GM12878 (cell line): Measurements from ENCODE around the gene PARP4. TPM values are rescaled to one million over a fixed set of nuclear protein-coding genes. Genes with fewer than 3 reads are reported as not detected.

Source experiments
- ATAC-seq: fragments of 200-7000 bp; cut with Tn5 transposase; 3 replicates; pipeline ENCODE4 v1.9.1; 2020; ENCODE audit warnings: mild to moderate bottlenecking, moderate library complexity
- BruUV-seq: library from RNA; stranded (reverse); fragments of 400-500 nt; replicated peaks from 2 replicates; lab custom pipeline; 2021; lab: Mats Ljungman, UMichigan
- CTCF ChIA-PET: fragments of 300-600 bp; sonication (Branson Sonifier 250); formaldehyde crosslinking; extraction: SDS; loops from one replicate; lab custom pipeline; 2021; ENCODE audit warnings: inconsistent platforms; lab: Yijun Ruan, JAX
- POLR2A ChIA-PET: fragments of 350-600 bp; formaldehyde crosslinking; extraction: SDS; loops from one replicate; lab custom pipeline; 2021; ENCODE audit warnings: inconsistent platforms; lab: Charles Lee
- RAD21 ChIA-PET: fragments of 300-600 bp; sonication (Branson Sonifier 250); formaldehyde crosslinking; loops from one replicate; lab custom pipeline; 2023; ENCODE audit warnings: antibody characterized with exemption; ENCODE audit not compliant: unreplicated experiment; lab: Charles Lee
- SMC1A ChIA-PET: fragments of 300-600 bp; sonication (Branson Sonifier 250); formaldehyde crosslinking; loops from one replicate; lab custom pipeline; 2023; ENCODE audit not compliant: unreplicated experiment, uncharacterized antibody; lab: Charles Lee
- DNase-seq: peaks from one replicate; pipeline ENCODE4 v3.0.0-alpha.2; 2011; ENCODE audit warnings: low read depth, low spot score
- FAIRE-seq: peaks from 3 replicates; lab custom pipeline; 2011; peaks lifted over from hg19 to GRCh38; lab: Jason Lieb, UNC
- H2AFZ ChIP-seq: 2 replicates; pipeline ENCODE4 v1.6.0; 2011; ENCODE audit warnings: low read depth, low read length, control low read depth; ENCODE audit not compliant: control insufficient read depth
- H3K27ac ChIP-seq: 2 replicates; pipeline ENCODE4 v1.5.1; 2011; ENCODE audit warnings: control low read depth; ENCODE audit not compliant: control insufficient read depth, insufficient read depth
- H3K27me3 ChIP-seq, 2 experiments: replicated peaks in 1 of 2; 2 replicates each; pipeline versions ENCODE4 v1.6.0 to v1.6.1; 2011; ENCODE audit warnings: low read length in 1 of 2; ENCODE audit not compliant: control insufficient read depth in 2 of 2, insufficient read depth in 2 of 2
- H3K36me3 ChIP-seq, 2 experiments: 2 replicates each; pipeline ENCODE4 v1.5.1; 2011; ENCODE audit warnings: low read length in 1 of 2; ENCODE audit not compliant: control insufficient read depth in 2 of 2, insufficient read depth in 2 of 2
- H3K4me1 ChIP-seq: 2 replicates; pipeline ENCODE4 v1.6.1; 2011; ENCODE audit warnings: mild to moderate bottlenecking, low read length, moderate library complexity, mixed read lengths; ENCODE audit not compliant: control insufficient read depth, insufficient read depth
- H3K4me2 ChIP-seq: 2 replicates; pipeline ENCODE4 v1.6.0; 2011; ENCODE audit warnings: control low read depth; ENCODE audit not compliant: control insufficient read depth, insufficient read depth
- H3K4me3 ChIP-seq: fragments of 200-600 bp; sonication (generic); 2 replicates; pipeline ENCODE4 v1.5.1; 2016
- H3K79me2 ChIP-seq: 2 replicates; pipeline ENCODE4 v1.6.0; 2011; ENCODE audit warnings: low read length; ENCODE audit not compliant: control insufficient read depth, insufficient read depth
- H3K9ac ChIP-seq: 2 replicates; pipeline ENCODE4 v1.8.0; 2011; ENCODE audit warnings: low read length, control low read depth, mixed read lengths; ENCODE audit not compliant: control insufficient read depth, insufficient read depth
- H3K9me3 ChIP-seq: replicated peaks from 3 replicates; pipeline ENCODE4 v1.5.1; 2011; ENCODE audit warnings: mild to moderate bottlenecking, low read length; ENCODE audit not compliant: control insufficient read depth, insufficient read depth
- H4K20me1 ChIP-seq: 2 replicates; pipeline ENCODE4 v1.6.0; 2011; ENCODE audit not compliant: control insufficient read depth, insufficient read depth
- CBX3 ChIP-seq: fragments of 200-600 bp; sonication (generic); IDR thresholded peaks from 2 replicates; pipeline ENCODE4 v1.6.1; 2016; ENCODE audit warnings: low read depth, borderline replicate concordance
- EZH2 ChIP-seq: IDR thresholded peaks from 2 replicates; pipeline ENCODE4 v1.6.1; 2012; ENCODE audit warnings: low read depth, mild to moderate bottlenecking, control low read depth, inconsistent platforms, low read length, borderline replicate concordance; ENCODE audit not compliant: control insufficient read depth
- WGBS: methylation state at CpG from one replicate; pipeline ENCODE4 v1.1.6; 2016; ENCODE audit warnings: low lambda C conversion rate; ENCODE audit not compliant: insufficient replicate concordance, insufficient coverage; ENCODE audit errors: missing lambda C conversion rate; 5-methylcytosine and 5-hydroxymethylcytosine counted together
- in situ Hi-C: fragments of 300-500 bp; cut with MboI; formaldehyde crosslinking; loops from 9 replicates; pipeline ENCODE4 v1.14.3; 2018; ENCODE audit warnings: mixed read lengths
- intact Hi-C: fragments of 100-400 bp; cut with micrococcal nuclease; formaldehyde crosslinking; loops from one replicate; pipeline ENCODE4 v1.14.2; 2022; ENCODE audit not compliant: unreplicated experiment
- polyA plus RNA-seq, 11 experiments: library from polyadenylated mRNA; depleted of rRNA in 4 of 11; unstranded in 6 of 11; stranded (reverse) in 5 of 11; fragments of >200 nt; fragmentation: Nextera tagmentation in 4 of 11; fragmentation: Illumina TruSeq in 1 of 11; extraction: Ambion mirVana in 4 of 11; extraction: Trizol in 1 of 11; gene quantifications; 1 replicate in 1 of 11; 2 replicates in 10 of 11; pipeline versions ENCODE4 v1.2.1 to v1.2.3, GENCODE V29; 2011 to 2016; ENCODE audit warnings: inconsistent platforms in 2 of 11, missing spikeins in 2 of 11, low read depth in 1 of 11
- total RNA-seq, 4 experiments: library from RNA; depleted of rRNA in 3 of 4; stranded (reverse); fragments of >200 nt in 3 of 4; fragmentation: Illumina TruSeq in 1 of 4; extraction: Trizol in 1 of 4; gene quantifications; 2 replicates each; pipeline versions ENCODE4 v1.2.1 to v1.2.3, GENCODE V29; 2013 to 2021
- TF ChIP-seq, protein P1 (sequence below): IDR thresholded peaks from 2 replicates; pipeline ENCODE4 v1.6.1; 2012; ENCODE audit warnings: mild to moderate bottlenecking, low read depth, low read length

The PARP4 gene
- total and polyA plus RNA-seq, 10 of the 15 experiments (the other 5 are each of a cell fraction or from before 2014, with no cell fraction given), result 12.8 to 52.6 (median 46.1) TPM

DNA sequence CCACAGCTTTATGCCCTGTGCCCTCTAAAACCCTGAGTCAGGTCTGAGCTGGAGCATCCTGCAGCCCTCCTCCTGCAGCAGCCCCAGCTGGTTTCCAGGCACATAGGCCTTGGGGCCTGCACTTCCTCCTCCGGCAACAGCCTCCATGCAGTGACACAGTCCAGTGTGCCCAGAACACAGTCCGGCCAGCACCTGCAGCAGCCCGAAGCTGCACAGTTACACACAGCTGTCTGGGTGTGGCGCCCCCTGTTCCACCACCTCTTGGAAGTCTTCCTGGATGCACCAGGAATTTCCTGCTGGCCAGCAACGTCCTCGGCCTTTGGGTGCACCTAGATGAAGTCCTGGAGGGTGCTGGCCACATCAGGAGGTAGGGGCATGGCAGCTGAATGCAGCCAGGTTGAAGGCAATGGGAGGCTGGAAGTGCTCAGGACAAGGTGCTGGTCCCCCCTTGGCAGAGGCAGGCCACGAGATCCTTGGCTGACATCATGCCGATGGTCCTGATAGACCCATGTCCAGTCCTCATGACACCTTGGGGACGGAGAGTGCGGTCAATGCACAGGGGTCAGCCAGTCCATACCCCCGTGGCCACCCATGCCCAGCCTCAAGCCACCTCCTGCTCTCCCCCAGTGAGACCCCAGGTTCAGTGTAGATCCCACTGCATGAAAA is 27.1 kb upstream of the PARP4 start (continued):
- TF ChIP-seq, protein P1, sequence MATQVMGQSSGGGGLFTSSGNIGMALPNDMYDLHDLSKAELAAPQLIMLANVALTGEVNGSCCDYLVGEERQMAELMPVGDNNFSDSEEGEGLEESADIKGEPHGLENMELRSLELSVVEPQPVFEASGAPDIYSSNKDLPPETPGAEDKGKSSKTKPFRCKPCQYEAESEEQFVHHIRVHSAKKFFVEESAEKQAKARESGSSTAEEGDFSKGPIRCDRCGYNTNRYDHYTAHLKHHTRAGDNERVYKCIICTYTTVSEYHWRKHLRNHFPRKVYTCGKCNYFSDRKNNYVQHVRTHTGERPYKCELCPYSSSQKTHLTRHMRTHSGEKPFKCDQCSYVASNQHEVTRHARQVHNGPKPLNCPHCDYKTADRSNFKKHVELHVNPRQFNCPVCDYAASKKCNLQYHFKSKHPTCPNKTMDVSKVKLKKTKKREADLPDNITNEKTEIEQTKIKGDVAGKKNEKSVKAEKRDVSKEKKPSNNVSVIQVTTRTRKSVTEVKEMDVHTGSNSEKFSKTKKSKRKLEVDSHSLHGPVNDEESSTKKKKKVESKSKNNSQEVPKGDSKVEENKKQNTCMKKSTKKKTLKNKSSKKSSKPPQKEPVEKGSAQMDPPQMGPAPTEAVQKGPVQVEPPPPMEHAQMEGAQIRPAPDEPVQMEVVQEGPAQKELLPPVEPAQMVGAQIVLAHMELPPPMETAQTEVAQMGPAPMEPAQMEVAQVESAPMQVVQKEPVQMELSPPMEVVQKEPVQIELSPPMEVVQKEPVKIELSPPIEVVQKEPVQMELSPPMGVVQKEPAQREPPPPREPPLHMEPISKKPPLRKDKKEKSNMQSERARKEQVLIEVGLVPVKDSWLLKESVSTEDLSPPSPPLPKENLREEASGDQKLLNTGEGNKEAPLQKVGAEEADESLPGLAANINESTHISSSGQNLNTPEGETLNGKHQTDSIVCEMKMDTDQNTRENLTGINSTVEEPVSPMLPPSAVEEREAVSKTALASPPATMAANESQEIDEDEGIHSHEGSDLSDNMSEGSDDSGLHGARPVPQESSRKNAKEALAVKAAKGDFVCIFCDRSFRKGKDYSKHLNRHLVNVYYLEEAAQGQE, result no peak

GRCh38 chr13:24529478-24529877 is 16.9 kb upstream of the PARP4 start:
- intact Hi-C loops (no loop called here), in situ Hi-C loops (no loop called here)
- H3K36me3 ChIP-seq, result no peaks in the 10 kb centered on the region
- POLR2A ChIA-PET, result no interaction called here
- CTCF ChIA-PET, result no interaction called here
- ATAC-seq (no peak), DNase-seq (no peak), FAIRE-seq (no peak)
- no peak overlapping the region for H2AFZ ChIP-seq
- no peak overlapping the region for H3K4me2 ChIP-seq
- no peaks in the 10 kb centered on the region for H3K27me3 ChIP-seq
- RAD21 ChIA-PET, result no interaction called here
- H3K9ac ChIP-seq, result no peak overlapping the region
- no TSS peak for BruUV-seq
- H4K20me1 ChIP-seq, result no peaks in the 10 kb centered on the region
- no peak overlapping the region for H3K27ac ChIP-seq
- 8% methylated on average over 1 of the region's 1 CpG for WGBS
- H3K4me3 ChIP-seq, result no peak overlapping the region
- H3K4me1 ChIP-seq, result no peaks in the 10 kb centered on the region
- no peaks in the 10 kb centered on the region for H3K79me2 ChIP-seq
- SMC1A ChIA-PET, result interaction anchor here (1.2 to 1.7 kb wide), 2 partner anchors 15 to 23 kb away, joined by 3 read pairs; no protein-coding TSS in a partner anchor
- TF ChIP-seq CBX3 (no peak), EZH2 (no peak)
- no peaks in the 10 kb centered on the region for H3K9me3 ChIP-seq
